Measurements from ENCODE around the gene TENM4. TPM values are rescaled to one million over a fixed set of nuclear protein-coding genes. Genes with fewer than 3 reads are reported as not detected.

The TENM4 gene
- total and polyA plus RNA-seq, 2 of the 8 experiments (the other 6 are each of a cell fraction or from before 2014, with no cell fraction given) = 3.5 to 7.2 TPM

DNA sequence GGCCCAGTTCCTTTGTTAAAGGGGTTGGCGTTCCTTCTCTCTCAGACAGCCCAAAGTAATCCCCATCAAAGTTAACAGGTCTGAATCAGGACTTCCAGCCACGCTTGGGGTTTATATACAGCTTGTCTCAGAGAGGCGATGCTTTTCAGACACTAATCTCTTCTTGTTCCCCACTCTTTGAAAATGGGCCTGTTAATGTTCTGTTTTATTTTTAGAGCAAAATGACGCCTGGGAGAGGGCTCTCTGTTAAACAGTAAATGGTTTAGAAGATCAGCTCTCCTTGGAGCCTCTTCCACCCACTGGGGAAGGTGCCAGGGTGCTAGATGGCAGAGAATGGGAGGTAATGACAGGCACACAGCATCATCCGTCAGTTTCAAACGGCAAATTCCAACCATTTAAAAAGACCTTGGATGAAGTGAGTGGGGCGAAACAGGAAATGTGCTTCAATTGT is 630.2 kb downstream of the TENM4 start:
- H3K79me2 ChIP-seq (ENCODE audit: control insufficient read depth in 1 of 2, insufficient read depth in 2 of 2, low read length in 2 of 2) = no peaks in the 10 kb centered on the region
- H4K20me1 ChIP-seq (replicated peaks in 1 of 2; ENCODE audit: control insufficient read depth in 1 of 2, insufficient read depth in 2 of 2, low read length in 2 of 2) = no peaks in the 10 kb centered on the region
- no peaks in the 10 kb centered on the region for H3K9me3 ChIP-seq (ENCODE audit: insufficient read depth in 2 of 2, low read depth in 1 of 2, low read length in 1 of 2)
- no peak overlapping the region for H4K91ac ChIP-seq (replicated peaks; ENCODE audit: insufficient read length, low read length)
- H2BK120ac ChIP-seq (replicated peaks; ENCODE audit: low read depth, low read length) = no peak overlapping the region
- H2BK15ac ChIP-seq (ENCODE audit: low read length) = no peak overlapping the region
- H2BK5ac ChIP-seq (ENCODE audit: low read depth, low read length) = no peak overlapping the region
- no peak overlapping the region for H3K23ac ChIP-seq (ENCODE audit: insufficient read length)
- H3K4me1 ChIP-seq (replicated peaks in 1 of 4; ENCODE audit: control insufficient read depth in 3 of 4, insufficient read depth in 4 of 4, low read length in 3 of 4) = peaks cover 5 to 21% (median 10%) of the 10 kb centered on the region in 4 experiments; a peak in 6 of 7 replicates
- H3K79me1 ChIP-seq (ENCODE audit: low read depth, low read length) = no peaks in the 10 kb centered on the region
- no peak overlapping the region for H3K56ac ChIP-seq (replicated peaks; ENCODE audit: insufficient read length, low read depth, low read length)
- no peak overlapping the region for H3K18ac ChIP-seq (ENCODE audit: extremely low read depth, low read length)
- no peak overlapping the region for H3K4me2 ChIP-seq (ENCODE audit: insufficient read depth in 1 of 2, low read depth in 2 of 2, low read length in 2 of 2)
- no peaks in the 10 kb centered on the region for H3K23me2 ChIP-seq (ENCODE audit: low read depth, low read length)
- no peaks in the 10 kb centered on the region for H3K36me3 ChIP-seq (ENCODE audit: control insufficient read depth in 2 of 4, insufficient read depth in 4 of 4, low read length in 3 of 4)
- no peak overlapping the region for H2AK5ac ChIP-seq (ENCODE audit: low read depth, low read length)
- no peak overlapping the region for H4K8ac ChIP-seq (ENCODE audit: extremely low read depth, insufficient read depth, low read length)
- FAIRE-seq (no peak), DNase-seq (ENCODE audit: low read depth in 1 of 2, low spot score in 2 of 2) (no peak)
- CTCF ChIA-PET (ENCODE audit: partially characterized antibody) = interaction anchor here (0.6 to 9.7 kb wide), 14 partner anchors 9 to 290 kb away, joined by 3 to 100 read pairs (median 4); no protein-coding TSS in a partner anchor
- no peak overlapping the region for H3K27ac ChIP-seq (ENCODE audit: low read depth, low read length)
- H3K14ac ChIP-seq (ENCODE audit: insufficient read length) = no peak overlapping the region
- no peak overlapping the region for H2BK12ac ChIP-seq (ENCODE audit: low read depth, low read length)
- 0 out of 7 replicates have a peak, but pooled peaks cover 0 to 2% (median 0%) of the 10 kb centered on the region in 4 experiments for H3K27me3 ChIP-seq (replicated peaks in 1 of 4; ENCODE audit: control insufficient read depth in 3 of 4, extremely low read depth in 1 of 4, insufficient read depth in 3 of 4, low read length in 3 of 4)
- TF ChIP-seq CTCF (IDR thresholded peaks at IDR 0.05; ENCODE audit: control extremely low read depth in 1 of 3, insufficient read depth in 1 of 3, low read depth in 1 of 3, low read length in 3 of 3) = no peak
- TF ChIP-seq SIRT6 (IDR thresholded peaks at IDR 0.05; ENCODE audit: low read length) = no peak
- 87% methylated on average over 7 of the region's 7 CpGs; no CpG with 5 or more reads in 1 of the 2 experiments for WGBS, 2 experiments (ENCODE audit: extremely low coverage in 1 of 2, insufficient coverage in 1 of 2, insufficient read length in 1 of 2, insufficient replicate concordance in 2 of 2, low coverage in 1 of 2, low lambda C conversion rate in 2 of 2, missing lambda C conversion rate in 1 of 2)
- H3K9ac ChIP-seq (replicated peaks in 1 of 4; ENCODE audit: extremely low read depth in 1 of 4, low read depth in 3 of 4, low read length in 3 of 4) = no peak overlapping the region
- no peak overlapping the region for H3K4ac ChIP-seq (replicated peaks; ENCODE audit: insufficient read length, low read depth, low read length)
- no peak overlapping the region for H2BK20ac ChIP-seq (ENCODE audit: low read length)
- no peak overlapping the region for H4K5ac ChIP-seq (ENCODE audit: insufficient read length, low read depth, low read length)
- H3K4me3 ChIP-seq (ENCODE audit: extremely low read depth in 1 of 4, insufficient read depth in 2 of 4, low read depth in 3 of 4, low read length in 4 of 4) = no peak overlapping the region
- H2AFZ ChIP-seq (ENCODE audit: low read length) = no peak overlapping the region
- POLR2A ChIA-PET (ENCODE audit: partially characterized antibody) = no interaction called here
